Adipocyte (in vitro differentiated cells): ENCODE measurements around the gene PREX1.

Experiments used
- DNase-seq: peaks from one replicate; pipeline ENCODE4 v3.0.0-alpha.2; 2015; ENCODE audit warnings: low read depth
- H3K27me3 ChIP-seq: replicated peaks from 2 replicates; pipeline ENCODE4 v1.7.0; 2013; ENCODE audit warnings: mild to moderate bottlenecking, low read length, moderate library complexity; ENCODE audit not compliant: control insufficient read depth, insufficient read depth
- H3K36me3 ChIP-seq: 2 replicates; pipeline ENCODE4 v1.7.0; 2013; ENCODE audit warnings: low read length, mild to moderate bottlenecking, moderate library complexity; ENCODE audit not compliant: control insufficient read depth, insufficient read depth, severe bottlenecking
- H3K4me1 ChIP-seq: 2 replicates; pipeline ENCODE4 v1.7.0; 2013; ENCODE audit warnings: mild to moderate bottlenecking, low read length, moderate library complexity; ENCODE audit not compliant: control insufficient read depth, insufficient read depth
- H3K4me3 ChIP-seq: 2 replicates; pipeline ENCODE4 v1.7.0; 2013; ENCODE audit warnings: mild to moderate bottlenecking, low read length, moderate library complexity
- H3K9ac ChIP-seq: 2 replicates; pipeline ENCODE4 v1.7.0; 2013; ENCODE audit warnings: mild to moderate bottlenecking, low read length, moderate library complexity
- H3K9me3 ChIP-seq: 2 replicates; pipeline ENCODE4 v1.7.0; 2013; ENCODE audit warnings: mild to moderate bottlenecking, low read length, moderate library complexity; ENCODE audit not compliant: control insufficient read depth

The PREX1 gene

DNA sequence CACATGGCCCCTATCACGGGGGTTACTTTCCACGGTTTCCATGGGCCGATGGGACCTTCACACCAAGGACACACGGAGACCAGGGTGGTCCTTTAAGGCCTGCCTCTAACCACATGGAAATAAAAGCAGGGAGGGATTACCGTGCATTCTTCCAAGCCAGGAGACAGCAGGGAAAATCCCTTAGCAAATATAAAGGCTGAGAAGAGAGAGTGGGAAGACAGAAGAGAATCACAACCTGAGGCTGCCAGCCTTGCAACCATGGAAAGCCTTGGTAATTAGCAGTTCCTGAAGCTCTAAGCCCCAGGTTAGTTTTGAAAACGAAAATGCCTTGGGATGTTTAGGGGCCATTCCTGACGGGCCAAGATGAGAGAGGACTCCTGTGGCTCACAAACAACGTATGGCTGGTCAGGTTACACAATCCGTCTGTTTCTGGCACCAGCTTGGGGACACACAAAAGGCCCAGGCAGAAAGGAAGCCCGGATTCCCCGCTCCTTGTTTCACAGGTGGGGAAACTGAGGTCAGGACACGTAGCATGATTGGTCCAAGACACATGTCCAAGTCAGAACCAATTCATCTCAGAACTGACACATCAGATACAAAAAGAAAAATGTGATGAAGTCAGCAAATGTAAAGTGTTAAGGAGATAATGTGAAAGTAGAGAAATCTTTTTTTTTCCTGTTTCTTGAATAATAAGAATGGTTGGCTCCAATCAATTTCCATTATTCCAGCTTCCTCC lies 2.8 kb downstream of the PREX1 start:
- peak; percentile 35 for DNase-seq
- H3K4me3 ChIP-seq: no peak overlapping the region
- peaks cover 8% of the 10 kb centered on the region for H3K27me3 ChIP-seq

DNA sequence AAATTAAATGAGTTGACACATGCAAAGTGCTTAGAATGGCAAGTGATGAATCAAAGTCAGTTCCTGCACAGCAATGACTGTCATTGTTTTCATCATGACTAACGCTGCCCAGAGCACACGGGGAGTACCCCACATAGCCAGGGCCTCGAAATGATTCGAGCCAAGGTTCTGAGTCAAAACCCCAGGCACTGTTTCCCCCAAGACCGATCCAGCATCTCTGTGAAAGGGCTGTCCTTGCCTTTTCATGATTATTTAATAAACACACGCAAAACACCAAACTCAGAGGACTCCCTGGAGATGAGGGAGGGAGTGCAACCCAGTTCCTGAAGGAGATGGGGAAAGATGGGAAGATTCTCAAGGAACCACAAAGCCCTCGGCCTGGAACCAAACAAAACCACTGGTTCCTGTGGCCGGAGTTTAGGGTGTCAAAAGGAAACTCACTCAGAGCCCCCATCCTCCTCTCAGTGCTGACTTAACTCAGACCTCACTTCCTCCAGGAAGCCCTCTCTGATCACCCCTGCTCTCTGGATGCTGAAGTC lies 3.8 kb downstream of the PREX1 start:
- peak; percentile 45 for DNase-seq
- H3K4me1 ChIP-seq: peaks cover 3% of the 10 kb centered on the region
- no peak overlapping the region for H3K9ac ChIP-seq
- H3K9me3 ChIP-seq: no peaks in the 10 kb centered on the region
- no peak overlapping the region for H3K4me3 ChIP-seq
- H3K36me3 ChIP-seq: no peaks in the 10 kb centered on the region
- peaks cover 8% of the 10 kb centered on the region for H3K27me3 ChIP-seq

More for the DNA sequence above, 2.8 kb downstream of the PREX1 start:
- H3K36me3 ChIP-seq: no peaks in the 10 kb centered on the region
- peaks cover 3% of the 10 kb centered on the region for H3K4me1 ChIP-seq
- no peaks in the 10 kb centered on the region for H3K9me3 ChIP-seq
- H3K9ac ChIP-seq: no peak overlapping the region

DNA sequence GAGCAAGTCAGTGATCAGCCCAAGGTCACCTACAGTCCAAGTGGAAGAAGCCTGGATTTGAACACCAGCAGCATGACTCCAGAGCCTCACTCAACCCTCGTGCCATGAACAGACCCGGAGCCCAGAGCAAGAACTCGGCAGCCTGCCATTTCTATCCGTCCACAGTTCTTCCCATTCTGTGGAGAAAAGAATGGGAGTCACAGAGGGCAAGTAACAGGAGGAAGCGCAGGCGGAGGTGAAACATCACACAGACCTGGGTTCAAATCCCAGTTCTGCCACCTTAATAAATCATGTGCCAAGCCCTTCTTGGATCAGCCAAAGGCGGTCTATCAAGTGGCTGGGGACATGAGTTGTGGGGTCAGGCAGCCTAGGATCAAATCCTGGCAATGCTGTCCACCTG lies 4.3 kb downstream of the PREX1 start:
- DNase-seq: no peak
- H3K27me3 ChIP-seq: peaks cover 9% of the 10 kb centered on the region
- peaks cover 3% of the 10 kb centered on the region for H3K4me1 ChIP-seq
- no peaks in the 10 kb centered on the region for H3K36me3 ChIP-seq
- H3K9me3 ChIP-seq: no peaks in the 10 kb centered on the region
- H3K9ac ChIP-seq: no peak overlapping the region
- no peak overlapping the region for H3K4me3 ChIP-seq

DNA sequence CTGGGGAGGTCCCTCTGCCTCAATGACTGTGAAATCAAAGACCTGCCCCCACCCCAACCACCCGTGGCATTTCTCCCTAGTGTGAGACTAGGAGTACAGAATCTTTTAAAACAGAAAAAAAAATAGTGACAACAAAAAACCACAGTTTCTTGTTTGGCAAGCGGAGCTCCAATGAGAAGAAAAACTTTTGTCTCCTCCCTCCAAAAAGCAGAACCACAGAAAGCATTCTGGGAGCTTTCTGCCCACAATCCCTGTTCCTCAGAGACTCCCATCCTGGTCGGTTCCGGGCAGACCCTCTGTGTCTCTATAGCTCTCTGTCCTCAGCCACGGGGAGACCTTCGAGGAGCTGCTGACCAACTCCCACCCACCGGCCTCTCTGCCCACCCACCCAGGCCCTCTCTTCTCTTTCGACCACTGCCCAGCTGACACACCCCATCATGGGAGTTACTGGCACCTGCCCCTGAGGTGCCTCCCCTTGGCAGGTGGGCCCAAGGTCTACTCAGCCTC lies 4.9 kb downstream of the PREX1 start:
- no peak overlapping the region for H3K9ac ChIP-seq
- no peaks in the 10 kb centered on the region for H3K36me3 ChIP-seq
- no peak overlapping the region for H3K4me3 ChIP-seq
- H3K4me1 ChIP-seq: peaks cover 3% of the 10 kb centered on the region
- H3K9me3 ChIP-seq: no peaks in the 10 kb centered on the region
- H3K27me3 ChIP-seq: peaks cover 11% of the 10 kb centered on the region
- DNase-seq: no peak

DNA sequence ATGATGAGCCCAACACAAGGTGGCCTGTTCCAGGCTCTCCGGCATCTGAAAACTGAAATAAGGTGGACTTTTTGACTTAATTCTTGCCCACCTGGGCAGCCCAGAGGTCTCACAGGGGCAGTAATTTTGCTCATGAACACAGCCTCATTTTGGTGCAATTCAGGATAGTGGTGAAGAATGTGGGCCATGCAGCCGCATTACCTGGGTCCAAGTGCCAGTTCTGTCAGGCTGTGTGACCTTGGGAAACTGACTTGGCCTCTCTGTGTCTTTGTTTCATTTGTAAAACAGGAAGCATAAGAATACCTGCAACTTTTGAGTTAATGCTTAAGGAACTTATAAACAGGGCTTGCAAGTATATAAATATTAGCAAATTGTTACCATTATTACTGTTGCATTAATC lies 5.6 kb downstream of the PREX1 start:
- no peak overlapping the region for H3K9ac ChIP-seq
- no peaks in the 10 kb centered on the region for H3K36me3 ChIP-seq
- peaks cover 11% of the 10 kb centered on the region for H3K27me3 ChIP-seq
- H3K9me3 ChIP-seq: no peaks in the 10 kb centered on the region
- H3K4me1 ChIP-seq: peaks cover 3% of the 10 kb centered on the region
- H3K4me3 ChIP-seq: no peak overlapping the region
- no peak for DNase-seq

DNA sequence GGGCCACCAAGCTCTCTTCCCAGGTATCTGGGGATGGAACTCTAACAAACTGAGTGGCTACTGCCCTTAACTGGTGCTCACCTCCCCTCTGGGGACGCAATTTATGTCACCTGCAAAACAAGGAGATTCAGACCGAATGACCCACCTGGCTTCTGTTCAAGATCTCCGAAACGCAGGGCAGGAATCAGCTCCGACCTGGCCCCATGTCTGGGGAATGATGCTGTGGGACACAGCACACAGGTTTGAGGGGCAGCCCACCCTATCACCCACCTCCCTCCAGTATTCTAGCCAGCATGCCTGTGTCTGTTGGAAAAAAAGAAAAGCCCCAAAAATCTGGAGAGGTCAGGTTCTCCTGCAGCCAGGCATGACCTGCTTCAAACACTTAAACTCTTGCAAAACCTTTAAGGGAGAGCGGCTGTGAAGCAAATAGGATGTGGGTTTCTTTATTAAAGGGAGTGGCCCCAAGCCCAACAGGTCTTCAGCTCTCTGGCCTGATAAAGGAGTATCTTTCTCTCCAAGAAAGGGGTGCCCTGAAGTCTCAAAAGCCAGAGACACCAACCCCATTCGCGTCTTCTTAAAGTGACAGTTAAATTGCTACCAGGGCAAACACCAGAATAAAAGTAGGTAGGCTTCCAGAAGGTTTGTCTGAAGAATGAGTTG lies 6.4 kb downstream of the PREX1 start:
- Histone ChIP-seq H3K9ac (no peak overlapping the region), H3K27me3 (peaks cover 14% of the 10 kb centered on the region), H3K4me3 (no peak overlapping the region), H3K36me3 (no peaks in the 10 kb centered on the region), H3K9me3 (no peaks in the 10 kb centered on the region), H3K4me1 (peaks cover 3% of the 10 kb centered on the region)
- no peak for DNase-seq

DNA sequence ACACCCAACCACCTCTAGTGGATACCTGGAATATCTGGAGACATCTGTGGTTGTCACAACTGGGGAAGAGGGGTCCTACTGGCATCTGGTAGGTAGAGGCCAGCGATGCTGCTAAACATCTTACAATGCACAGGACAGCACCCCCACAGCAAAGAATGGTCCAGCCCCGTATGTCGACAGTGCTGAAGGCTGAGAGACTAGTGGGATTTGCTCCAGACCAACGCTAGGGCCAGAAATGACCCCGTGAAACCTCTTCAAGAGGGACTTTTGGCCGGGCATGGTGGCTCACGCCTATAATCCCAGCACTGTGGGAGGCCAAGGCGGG lies 7.2 kb downstream of the PREX1 start:
- Histone ChIP-seq H3K36me3 (no peaks in the 10 kb centered on the region), H3K4me1 (peaks cover 3% of the 10 kb centered on the region)

DNA sequence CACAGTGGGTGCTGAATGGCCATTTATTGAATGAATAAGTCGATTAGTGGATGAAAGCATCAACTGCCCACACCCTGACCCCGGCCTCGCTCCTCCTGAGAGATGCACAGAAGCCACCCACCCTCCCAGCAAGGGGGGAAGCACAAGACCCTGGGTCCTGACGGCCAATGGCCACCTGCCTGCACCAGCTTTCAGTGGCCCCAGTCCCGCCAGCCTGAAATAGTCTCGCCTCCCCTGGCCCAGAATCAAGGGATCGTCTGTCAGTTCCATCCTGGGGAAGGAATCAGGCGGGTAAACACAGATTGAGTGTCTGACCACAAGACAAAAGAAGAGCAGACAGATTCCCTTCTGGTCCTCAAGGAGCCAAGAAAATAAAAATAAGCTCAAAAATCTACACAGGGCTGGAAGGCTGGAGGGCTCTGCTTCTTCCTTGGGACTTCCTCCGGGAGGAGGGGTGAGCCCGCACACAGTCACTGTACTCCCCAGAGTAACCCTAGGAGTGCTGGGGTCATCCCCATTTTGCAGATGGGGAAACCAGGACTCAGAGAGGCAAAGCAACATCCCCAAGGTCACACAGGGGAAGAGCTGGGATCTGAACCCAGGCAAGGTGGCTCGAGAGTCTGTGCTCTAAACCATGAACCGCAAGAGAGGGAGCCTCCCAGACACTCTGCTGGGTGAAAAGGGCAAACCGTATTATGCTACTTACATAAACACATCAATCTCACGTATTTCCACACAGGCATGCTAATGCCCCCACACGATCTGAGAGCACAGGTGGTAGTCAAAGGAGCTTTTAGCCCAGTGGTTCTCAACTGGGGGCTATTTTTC lies 7.8 kb downstream of the PREX1 start:
- H3K36me3 ChIP-seq: no peaks in the 10 kb centered on the region
- no peak for DNase-seq

More for the DNA sequence above, 7.2 kb downstream of the PREX1 start:
- Histone ChIP-seq H3K27me3 (peaks cover 14% of the 10 kb centered on the region), H3K4me3 (no peak overlapping the region), H3K9ac (no peak overlapping the region), H3K9me3 (no peaks in the 10 kb centered on the region)
- no peak for DNase-seq

DNA sequence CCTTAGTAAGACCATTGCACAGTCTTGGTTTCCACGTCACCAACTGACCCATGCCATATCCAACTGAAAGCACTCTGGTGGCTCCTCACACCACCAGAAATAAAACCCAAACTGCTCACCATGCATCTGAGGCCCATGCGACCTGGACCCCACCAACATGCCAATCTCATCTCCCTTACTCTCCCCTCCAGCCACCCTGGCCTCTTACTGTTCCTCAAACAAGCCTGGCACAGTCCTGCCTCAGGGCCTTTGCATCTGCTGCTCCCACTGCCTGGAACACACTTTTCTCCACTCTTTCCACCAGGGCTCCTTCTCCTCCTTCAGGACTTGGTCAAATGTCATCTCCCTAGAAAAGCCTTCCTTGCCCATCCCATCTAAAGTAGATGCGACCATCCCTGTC lies 8.7 kb downstream of the PREX1 start:
- Histone ChIP-seq H3K4me1 (peaks cover 3% of the 10 kb centered on the region), H3K9ac (no peak overlapping the region), H3K36me3 (no peaks in the 10 kb centered on the region), H3K4me3 (no peak overlapping the region), H3K27me3 (peaks cover 14% of the 10 kb centered on the region), H3K9me3 (peaks cover 8% of the 10 kb centered on the region)
- no peak for DNase-seq

More for the DNA sequence above, 7.8 kb downstream of the PREX1 start:
- Histone ChIP-seq H3K9ac (no peak overlapping the region), H3K9me3 (no peaks in the 10 kb centered on the region), H3K4me3 (no peak overlapping the region), H3K4me1 (peaks cover 3% of the 10 kb centered on the region), H3K27me3 (peaks cover 14% of the 10 kb centered on the region)

DNA sequence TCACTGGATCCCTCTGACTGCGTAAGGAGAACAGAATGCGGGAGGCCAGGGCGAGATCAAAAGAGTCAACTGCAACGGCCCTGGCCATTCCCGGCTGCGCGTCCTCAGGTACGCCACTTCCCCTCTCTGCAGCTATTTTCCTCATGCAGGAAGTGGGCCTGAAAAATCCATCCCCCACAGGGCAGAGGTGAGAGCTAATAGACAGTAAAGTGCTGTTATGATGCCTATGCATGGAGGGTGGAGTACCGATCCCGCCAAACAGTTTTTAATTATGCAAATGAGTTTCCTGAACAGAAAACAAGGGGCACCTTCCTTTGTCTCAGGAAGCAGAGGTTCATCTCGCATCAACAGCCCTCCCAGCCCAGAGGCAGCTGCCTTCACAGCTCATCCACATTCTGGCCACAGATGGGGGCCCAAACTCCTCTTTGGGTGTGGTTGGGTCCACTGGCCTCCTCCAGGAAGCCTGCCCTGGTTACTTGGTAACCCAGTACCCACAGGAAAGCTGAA lies 9.3 kb downstream of the PREX1 start:
- Histone ChIP-seq H3K36me3 (no peaks in the 10 kb centered on the region), H3K4me1 (peaks cover under 1% of the 10 kb centered on the region), H3K9ac (no peak overlapping the region), H3K4me3 (no peak overlapping the region), H3K9me3 (peaks cover 8% of the 10 kb centered on the region), H3K27me3 (peaks cover 14% of the 10 kb centered on the region)
- no peak for DNase-seq

DNA sequence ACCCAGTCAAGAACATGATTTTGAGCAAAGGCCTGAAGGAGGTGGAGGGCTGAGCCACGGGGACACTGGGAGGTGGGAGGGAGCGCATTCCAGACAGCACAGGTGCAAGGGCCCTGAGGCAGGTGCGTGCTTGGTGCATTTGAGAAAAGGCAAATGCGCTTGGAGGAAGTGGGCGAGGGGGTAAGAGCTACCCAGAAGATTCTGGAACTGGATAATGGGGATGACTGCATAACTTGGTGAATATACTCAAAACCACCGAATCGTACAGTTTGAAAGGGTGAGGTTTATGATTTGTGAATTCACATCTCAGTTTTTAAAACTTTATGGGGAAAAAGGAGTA lies 9.8 kb downstream of the PREX1 start:
- no peak overlapping the region for H3K9ac ChIP-seq
- no peak for DNase-seq

More for the DNA sequence above, 9.8 kb downstream of the PREX1 start:
- H3K36me3 ChIP-seq: no peaks in the 10 kb centered on the region
- H3K4me3 ChIP-seq: no peak overlapping the region
- peaks cover 8% of the 10 kb centered on the region for H3K9me3 ChIP-seq
- peaks cover 3% of the 10 kb centered on the region for H3K4me1 ChIP-seq
- H3K27me3 ChIP-seq: peaks cover 14% of the 10 kb centered on the region
